ENCODE results near the gene MAPK8.

The MAPK8 gene

DNA sequence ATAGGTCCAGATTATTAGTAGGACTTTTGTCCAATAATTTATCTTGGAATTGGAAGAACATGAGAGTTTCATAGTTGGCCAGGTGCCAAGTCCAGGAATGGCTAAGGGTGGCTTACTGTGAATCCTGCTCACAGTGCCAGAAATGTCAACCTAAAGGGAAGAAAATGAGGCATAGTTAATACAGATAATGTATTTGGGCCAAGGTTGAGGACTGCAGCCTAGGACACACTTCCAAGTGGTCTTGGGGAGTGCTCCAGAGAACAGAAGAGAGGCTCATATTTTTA lies 78.2 kb downstream of the MAPK8 start (continued):
- TF ChIP-seq ZNF544 (tag by site-specific recombination; IDR thresholded peaks at IDR 0.05) (peak; percentile 75; the same call in 1 of the 2 replicates), GLI4 (tag by site-specific recombination; IDR thresholded peaks at IDR 0.05) (no peak), ZNF24 (tag by site-specific recombination; IDR thresholded peaks at IDR 0.05) (no peak)
- TF ChIP-seq, protein P1, sequence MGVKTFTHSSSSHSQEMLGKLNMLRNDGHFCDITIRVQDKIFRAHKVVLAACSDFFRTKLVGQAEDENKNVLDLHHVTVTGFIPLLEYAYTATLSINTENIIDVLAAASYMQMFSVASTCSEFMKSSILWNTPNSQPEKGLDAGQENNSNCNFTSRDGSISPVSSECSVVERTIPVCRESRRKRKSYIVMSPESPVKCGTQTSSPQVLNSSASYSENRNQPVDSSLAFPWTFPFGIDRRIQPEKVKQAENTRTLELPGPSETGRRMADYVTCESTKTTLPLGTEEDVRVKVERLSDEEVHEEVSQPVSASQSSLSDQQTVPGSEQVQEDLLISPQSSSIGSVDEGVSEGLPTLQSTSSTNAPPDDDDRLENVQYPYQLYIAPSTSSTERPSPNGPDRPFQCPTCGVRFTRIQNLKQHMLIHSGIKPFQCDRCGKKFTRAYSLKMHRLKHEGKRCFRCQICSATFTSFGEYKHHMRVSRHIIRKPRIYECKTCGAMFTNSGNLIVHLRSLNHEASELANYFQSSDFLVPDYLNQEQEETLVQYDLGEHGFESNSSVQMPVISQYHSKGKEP (tag by site-specific recombination; IDR thresholded peaks at IDR 0.05), result peak; percentile 78

DNA sequence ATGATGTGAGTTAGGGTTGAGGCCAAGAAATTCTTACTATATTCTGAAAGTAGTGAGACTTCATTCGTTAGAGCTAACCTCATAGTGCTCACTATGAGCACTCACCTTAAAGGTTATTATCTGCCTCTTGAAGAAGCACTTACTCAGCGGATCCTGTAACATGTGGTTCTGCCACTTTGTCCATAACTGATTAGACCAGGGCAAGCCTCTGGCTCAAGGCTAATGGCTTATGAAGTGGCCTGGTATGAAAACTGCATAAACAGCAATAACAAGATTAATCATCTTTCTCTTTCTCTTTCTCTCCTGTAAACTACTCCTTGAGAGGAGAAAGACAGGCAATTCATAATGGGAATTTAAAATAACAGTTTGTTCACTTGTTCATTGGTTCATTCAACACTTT lies 82.8 kb downstream of the MAPK8 start:
- TF ChIP-seq, protein P2, sequence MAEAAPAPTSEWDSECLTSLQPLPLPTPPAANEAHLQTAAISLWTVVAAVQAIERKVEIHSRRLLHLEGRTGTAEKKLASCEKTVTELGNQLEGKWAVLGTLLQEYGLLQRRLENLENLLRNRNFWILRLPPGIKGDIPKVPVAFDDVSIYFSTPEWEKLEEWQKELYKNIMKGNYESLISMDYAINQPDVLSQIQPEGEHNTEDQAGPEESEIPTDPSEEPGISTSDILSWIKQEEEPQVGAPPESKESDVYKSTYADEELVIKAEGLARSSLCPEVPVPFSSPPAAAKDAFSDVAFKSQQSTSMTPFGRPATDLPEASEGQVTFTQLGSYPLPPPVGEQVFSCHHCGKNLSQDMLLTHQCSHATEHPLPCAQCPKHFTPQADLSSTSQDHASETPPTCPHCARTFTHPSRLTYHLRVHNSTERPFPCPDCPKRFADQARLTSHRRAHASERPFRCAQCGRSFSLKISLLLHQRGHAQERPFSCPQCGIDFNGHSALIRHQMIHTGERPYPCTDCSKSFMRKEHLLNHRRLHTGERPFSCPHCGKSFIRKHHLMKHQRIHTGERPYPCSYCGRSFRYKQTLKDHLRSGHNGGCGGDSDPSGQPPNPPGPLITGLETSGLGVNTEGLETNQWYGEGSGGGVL (tag by site-specific recombination; IDR thresholded peaks at IDR 0.05), result no peak
- peaks cover 3% of the 10 kb centered on the region; the same call in 1 of the 2 replicates for H3K4me1 ChIP-seq (ENCODE audit: control insufficient read depth, insufficient read depth, low read length)
- no peaks in the 10 kb centered on the region for H3K9me3 ChIP-seq (ENCODE audit: control insufficient read depth, insufficient read depth, low read depth, low read length)
- ChIA-PET POLR2A (no interaction called here), CTCF (interaction anchor here (0.8 kb wide), 1 partner anchor 267 kb away, joined by 3 read pairs; no protein-coding TSS in a partner anchor)
- no peak overlapping the region for H3K27ac ChIP-seq (ENCODE audit: extremely low read depth, low read depth, low read length)
- H3K36me3 ChIP-seq (ENCODE audit: control insufficient read depth in 2 of 2, insufficient read depth in 1 of 2, low read length in 2 of 2), result no peaks in the 10 kb centered on the region
- no peak overlapping the region for H3K4me3 ChIP-seq (ENCODE audit: low read depth, low read length)

DNA sequence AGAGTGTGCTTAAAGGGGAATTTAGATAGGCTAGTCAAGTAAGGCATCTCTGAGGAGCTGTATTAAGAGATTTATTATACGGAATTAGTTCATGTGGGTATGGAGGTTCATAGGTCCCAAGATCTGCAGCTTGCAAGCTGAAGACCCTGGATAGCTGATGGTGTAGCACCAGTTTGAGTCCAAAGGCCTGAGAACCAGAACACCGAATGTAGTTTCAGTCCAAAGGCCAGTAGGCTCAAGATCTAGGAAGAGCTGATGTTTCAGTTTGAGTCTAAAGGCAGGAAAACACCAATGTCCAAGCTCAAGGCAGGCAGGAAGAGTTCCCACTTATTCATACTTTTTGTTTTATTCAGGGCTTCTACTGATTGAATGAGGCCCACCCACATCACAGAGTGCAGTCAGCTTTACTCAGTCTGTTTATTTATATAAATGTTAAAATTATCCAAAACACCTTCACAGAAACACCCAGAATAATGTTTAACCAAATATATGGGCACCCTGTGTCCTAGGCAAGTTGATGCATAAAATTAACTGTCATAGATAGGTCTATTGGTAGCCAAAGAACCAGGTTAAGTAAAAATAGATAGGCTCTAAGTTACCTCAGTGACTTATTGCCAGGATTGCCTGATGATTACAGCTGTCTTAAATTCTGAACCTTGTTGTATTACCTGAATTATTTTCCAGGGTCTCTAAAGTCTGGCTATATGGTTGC lies 83.5 kb downstream of the MAPK8 start:
- H3K4me1 ChIP-seq (ENCODE audit: control insufficient read depth, insufficient read depth, low read length), result peaks cover under 1% of the 10 kb centered on the region; the same call in 1 of the 2 replicates
- no peaks in the 10 kb centered on the region for H3K9me3 ChIP-seq (ENCODE audit: control insufficient read depth, insufficient read depth, low read depth, low read length)
- CTCF ChIA-PET, result interaction anchor here (0.5 to 0.8 kb wide), 2 partner anchors 13 to 266 kb away, joined by 3 read pairs; no protein-coding TSS in a partner anchor
- POLR2A ChIA-PET, result no interaction called here
- H3K27ac ChIP-seq (ENCODE audit: extremely low read depth, low read depth, low read length), result no peak overlapping the region
- no peak overlapping the region for H3K4me3 ChIP-seq (ENCODE audit: low read depth, low read length)
- H3K36me3 ChIP-seq (ENCODE audit: control insufficient read depth in 2 of 2, insufficient read depth in 1 of 2, low read length in 2 of 2), result no peaks in the 10 kb centered on the region
- 0 out of 2 replicates have a peak, but pooled peaks have one; percentile 74 for TF ChIP-seq ZNF10 (tag by site-specific recombination; IDR thresholded peaks at IDR 0.05)
- TF ChIP-seq ZNF585B (tag by site-specific recombination; IDR thresholded peaks at IDR 0.05), result no peak

DNA sequence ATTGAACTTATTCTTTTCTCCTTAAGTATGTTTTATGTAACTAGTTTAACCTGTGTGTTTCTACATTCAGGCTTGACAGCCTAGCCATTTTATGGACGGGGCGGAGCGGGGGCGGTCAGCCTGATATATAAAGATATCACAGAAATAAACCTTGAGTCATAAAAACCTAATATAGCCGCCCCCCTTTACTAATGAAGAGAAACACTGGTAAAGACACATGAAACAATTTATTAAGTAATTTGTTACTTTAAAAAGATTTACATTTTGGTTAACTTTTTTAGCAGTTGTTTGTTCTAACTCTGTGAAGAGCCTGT lies 84.0 kb downstream of the MAPK8 start:
- ChIA-PET CTCF (interaction anchor here (0.5 kb wide), 1 partner anchor 13 kb away, joined by 3 read pairs; no protein-coding TSS in a partner anchor), POLR2A (no interaction called here)
- H3K27ac ChIP-seq (ENCODE audit: extremely low read depth, low read depth, low read length), result no peak overlapping the region
- no peaks in the 10 kb centered on the region for H3K36me3 ChIP-seq (ENCODE audit: control insufficient read depth in 2 of 2, insufficient read depth in 1 of 2, low read length in 2 of 2)
- no peaks in the 10 kb centered on the region for H3K9me3 ChIP-seq (ENCODE audit: control insufficient read depth, insufficient read depth, low read depth, low read length)
- no peaks in the 10 kb centered on the region for H3K4me1 ChIP-seq (ENCODE audit: control insufficient read depth, insufficient read depth, low read length)
- TF ChIP-seq, protein P3, sequence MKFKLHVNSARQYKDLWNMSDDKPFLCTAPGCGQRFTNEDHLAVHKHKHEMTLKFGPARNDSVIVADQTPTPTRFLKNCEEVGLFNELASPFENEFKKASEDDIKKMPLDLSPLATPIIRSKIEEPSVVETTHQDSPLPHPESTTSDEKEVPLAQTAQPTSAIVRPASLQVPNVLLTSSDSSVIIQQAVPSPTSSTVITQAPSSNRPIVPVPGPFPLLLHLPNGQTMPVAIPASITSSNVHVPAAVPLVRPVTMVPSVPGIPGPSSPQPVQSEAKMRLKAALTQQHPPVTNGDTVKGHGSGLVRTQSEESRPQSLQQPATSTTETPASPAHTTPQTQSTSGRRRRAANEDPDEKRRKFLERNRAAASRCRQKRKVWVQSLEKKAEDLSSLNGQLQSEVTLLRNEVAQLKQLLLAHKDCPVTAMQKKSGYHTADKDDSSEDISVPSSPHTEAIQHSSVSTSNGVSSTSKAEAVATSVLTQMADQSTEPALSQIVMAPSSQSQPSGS (tag by site-specific recombination; IDR thresholded peaks at IDR 0.05; ENCODE audit: low read depth), result no peak
- TF ChIP-seq ZNF548 (tag by site-specific recombination; IDR thresholded peaks at IDR 0.05) (no peak), ZNF24 (tag by site-specific recombination; IDR thresholded peaks at IDR 0.05) (no peak), ZNF596 (tag by site-specific recombination; IDR thresholded peaks at IDR 0.05) (no peak), ZSCAN23 (tag by site-specific recombination; IDR thresholded peaks at IDR 0.05) (no peak), ZFP69B (tag by site-specific recombination; IDR thresholded peaks at IDR 0.05) (no peak)
- TF ChIP-seq, protein P4, sequence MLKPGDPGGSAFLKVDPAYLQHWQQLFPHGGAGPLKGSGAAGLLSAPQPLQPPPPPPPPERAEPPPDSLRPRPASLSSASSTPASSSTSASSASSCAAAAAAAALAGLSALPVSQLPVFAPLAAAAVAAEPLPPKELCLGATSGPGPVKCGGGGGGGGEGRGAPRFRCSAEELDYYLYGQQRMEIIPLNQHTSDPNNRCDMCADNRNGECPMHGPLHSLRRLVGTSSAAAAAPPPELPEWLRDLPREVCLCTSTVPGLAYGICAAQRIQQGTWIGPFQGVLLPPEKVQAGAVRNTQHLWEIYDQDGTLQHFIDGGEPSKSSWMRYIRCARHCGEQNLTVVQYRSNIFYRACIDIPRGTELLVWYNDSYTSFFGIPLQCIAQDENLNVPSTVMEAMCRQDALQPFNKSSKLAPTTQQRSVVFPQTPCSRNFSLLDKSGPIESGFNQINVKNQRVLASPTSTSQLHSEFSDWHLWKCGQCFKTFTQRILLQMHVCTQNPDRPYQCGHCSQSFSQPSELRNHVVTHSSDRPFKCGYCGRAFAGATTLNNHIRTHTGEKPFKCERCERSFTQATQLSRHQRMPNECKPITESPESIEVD (tag by site-specific recombination; IDR thresholded peaks at IDR 0.05), result no peak
- TF ChIP-seq, protein P5, sequence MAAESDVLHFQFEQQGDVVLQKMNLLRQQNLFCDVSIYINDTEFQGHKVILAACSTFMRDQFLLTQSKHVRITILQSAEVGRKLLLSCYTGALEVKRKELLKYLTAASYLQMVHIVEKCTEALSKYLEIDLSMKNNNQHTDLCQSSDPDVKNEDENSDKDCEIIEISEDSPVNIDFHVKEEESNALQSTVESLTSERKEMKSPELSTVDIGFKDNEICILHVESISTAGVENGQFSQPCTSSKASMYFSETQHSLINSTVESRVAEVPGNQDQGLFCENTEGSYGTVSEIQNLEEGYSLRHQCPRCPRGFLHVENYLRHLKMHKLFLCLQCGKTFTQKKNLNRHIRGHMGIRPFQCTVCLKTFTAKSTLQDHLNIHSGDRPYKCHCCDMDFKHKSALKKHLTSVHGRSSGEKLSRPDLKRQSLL (tag by site-specific recombination; IDR thresholded peaks at IDR 0.05), result no peak
- TF ChIP-seq, protein P1 (tag by site-specific recombination; IDR thresholded peaks at IDR 0.05), result no peak
- no peak overlapping the region for H3K4me3 ChIP-seq (ENCODE audit: low read depth, low read length)

Measured in HEK293 (cell line).